Measurements from ENCODE around the gene MMP17. TPM values are rescaled to one million over a fixed set of nuclear protein-coding genes. Genes with fewer than 3 reads are reported as not detected.
"Not testable (repeated sequence)": the region's sequence is repeated elsewhere in the genome, so short reads cannot be mapped to it uniquely, and the experiment has no call there.

MMP17 gene
- total and polyA plus RNA-seq, 12 donors, result 0.28 to 3.7 (median 1.0) TPM; not detected in 1

GRCh38 chr12:131882804-131883520 is 54.8 kb downstream of the MMP17 start:
- peaks cover 0 to 34% (median 0%) of the 10 kb centered on the region in 9 donors for H3K4me1 ChIP-seq
- H3K27ac ChIP-seq, result no peak overlapping the region
- H3K36me3 ChIP-seq, result no peaks in the 10 kb centered on the region
- H3K9me3 ChIP-seq, result peaks cover 0 to 12% (median 4%) of the 10 kb centered on the region in 11 donors
- TF ChIP-seq CTCF (IDR thresholded peaks at IDR 0.05), result no peak
- intact Hi-C loops (cut with DNase I), result no loop called here
- no peak for ATAC-seq
- no peaks in the 10 kb centered on the region for H3K27me3 ChIP-seq
- no peak overlapping the region for H3K4me3 ChIP-seq
- 79 to 82% methylated on average over 16 of the region's 16 CpGs for WGBS, 2 donors
- no peak for DNase-seq

- ATAC-seq (no peak), DNase-seq (no peak)
- WGBS, 2 donors, result 88 to 91% methylated on average over 4 of the region's 4 CpGs
- Histone ChIP-seq H3K27ac (no peak overlapping the region), H3K9me3 (peaks cover 0 to 12% (median 4%) of the 10 kb centered on the region in 11 donors), H3K4me1 (peaks cover 0 to 28% (median 0%) of the 10 kb centered on the region in 9 donors), H3K36me3 (no peaks in the 10 kb centered on the region), H3K27me3 (no peaks in the 10 kb centered on the region), H3K4me3 (no peak overlapping the region)
- intact Hi-C loops (cut with DNase I), result no loop called here
- TF ChIP-seq CTCF (IDR thresholded peaks at IDR 0.05), result no peak
These were observed 55.3 kb downstream of the MMP17 start for GRCh38 chr12:131883521-131883900.

- H3K27ac ChIP-seq; intact Hi-C loops (cut with DNase I); ATAC-seq; H3K4me3 ChIP-seq; H3K36me3 ChIP-seq; DNase-seq; H3K27me3 ChIP-seq: not testable (repeated sequence)
- H3K4me1 ChIP-seq, result peaks cover 0 to 14% (median 0%) of the 10 kb centered on the region in 9 donors
- peaks cover 0 to 12% (median 4%) of the 10 kb centered on the region in 11 donors for H3K9me3 ChIP-seq
- WGBS, 2 donors, result 89 to 90% methylated on average over 8 of the region's 8 CpGs
These were observed 56.9 kb downstream of the MMP17 start for GRCh38 chr12:131885076-131885475.

- Histone ChIP-seq H3K4me1 (peaks cover 0 to 12% (median 0%) of the 10 kb centered on the region in 9 donors), H3K9me3 (peaks cover 0 to 12% (median 4%) of the 10 kb centered on the region in 11 donors), H3K27ac (no peak overlapping the region), H3K4me3 (no peak overlapping the region), H3K36me3 (no peaks in the 10 kb centered on the region), H3K27me3 (no peaks in the 10 kb centered on the region)
- intact Hi-C loops (cut with DNase I), result no loop called here
- TF ChIP-seq CTCF (IDR thresholded peaks at IDR 0.05), result no peak
- ATAC-seq (no peak), DNase-seq (no peak)
- 93 to 95% methylated on average over 7 of the region's 7 CpGs for WGBS, 2 donors
These were observed 57.4 kb downstream of the MMP17 start for GRCh38 chr12:131885543-131886057.

DNA sequence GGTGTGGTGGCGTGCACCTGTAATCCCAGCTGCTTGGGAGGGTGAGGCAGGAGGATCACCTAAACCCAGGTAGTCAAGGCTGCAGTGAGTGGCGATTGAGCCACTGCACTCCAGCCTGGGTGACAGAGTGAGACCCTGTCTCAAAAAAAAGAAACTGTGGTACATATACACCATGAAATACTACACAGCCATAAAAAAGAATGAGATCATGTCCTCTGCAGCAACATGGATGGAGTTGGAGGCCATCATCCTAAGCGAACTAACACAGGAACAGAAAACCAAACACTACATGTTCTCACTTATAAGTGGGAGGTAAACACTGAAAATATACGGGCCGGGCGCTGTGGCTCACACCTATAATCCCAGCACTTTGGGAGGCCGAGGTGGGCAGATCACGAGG is 63.5 kb downstream of the MMP17 start:
- DNase-seq, H3K9me3 ChIP-seq, H3K4me3 ChIP-seq, ATAC-seq, H3K27ac ChIP-seq, H3K36me3 ChIP-seq, H3K27me3 ChIP-seq: not testable (repeated sequence)
- peaks cover under 1 to 15% (median 11%) of the 10 kb centered on the region in 9 donors for H3K4me1 ChIP-seq
- WGBS, 2 donors, result 86% methylated on average over 8 of the region's 8 CpGs
- intact Hi-C loops (cut with DNase I), result loop anchor here in 1 of 10 donors (10.0 kb wide), 1 partner anchor 57 kb away; no protein-coding TSS in a partner anchor

Measured in heart right ventricle (tissue), 16 donors.